SH-SY5Y (cell line): ENCODE data around the gene PPP1R18.

Experiments used
- GATA2 ChIP-seq: IDR thresholded peaks from 2 replicates; pipeline ENCODE4 v1.6.1; 2011; ENCODE audit warnings: mild to moderate bottlenecking, low read depth, low read length
- GATA3 ChIP-seq: IDR thresholded peaks from 2 replicates; pipeline ENCODE4 v1.6.1; 2011; ENCODE audit warnings: low read depth, mild to moderate bottlenecking, low read length, moderate library complexity

DNA sequence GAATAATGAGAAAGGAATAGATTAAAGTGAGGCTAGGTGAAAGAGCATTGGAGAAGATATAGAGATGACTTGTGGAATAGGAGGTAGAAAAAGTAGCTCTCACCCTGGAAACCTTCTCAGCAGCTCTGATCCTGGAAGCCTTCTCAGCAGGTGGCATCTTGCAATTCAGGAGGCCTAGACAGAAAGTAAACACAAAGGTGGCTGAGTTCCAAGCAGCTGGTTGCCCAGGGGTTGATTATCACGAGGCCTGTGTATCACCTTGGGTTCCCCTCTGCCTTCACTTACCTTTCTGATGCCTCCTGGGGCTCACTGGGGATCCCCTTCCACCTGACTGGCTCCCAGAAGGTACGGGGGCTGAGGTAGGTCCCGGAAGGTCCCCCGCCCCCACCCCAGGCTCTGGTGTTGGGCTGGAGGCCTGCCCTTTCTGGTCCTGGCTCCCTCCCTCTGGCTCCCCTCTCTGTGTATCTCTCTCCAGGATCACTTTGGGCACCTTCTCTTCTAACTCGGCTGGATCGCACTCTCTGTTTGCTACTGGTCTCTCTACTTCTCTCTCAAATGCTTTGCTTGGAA is 20.9 kb upstream of the PPP1R18 start:
- TF ChIP-seq GATA2 (no peak), GATA3 (no peak)
